IPS-NIHi7 (cell line): ENCODE results near the gene LHFPL3.

Experiments used
- DNase-seq: peaks from one replicate; pipeline ENCODE4 v3.0.0; 2012; ENCODE audit warnings: mixed read lengths; ENCODE audit errors: extremely low spot score

The LHFPL3 gene

GRCh38 chr7:104371216-104371979 lies 43.0 kb downstream of the LHFPL3 start:
- DNase-seq = no peak

GRCh38 chr7:104371980-104372357 lies 43.6 kb downstream of the LHFPL3 start:
- no peak for DNase-seq

- no peak for DNase-seq
These were observed 54.2 kb downstream of the LHFPL3 start for GRCh38 chr7:104382616-104383015.

GRCh38 chr7:104386943-104387342 lies 58.5 kb downstream of the LHFPL3 start:
- DNase-seq = no peak

- no peak for DNase-seq
These were observed 59.8 kb downstream of the LHFPL3 start for GRCh38 chr7:104388222-104388621.

- no peak for DNase-seq
These were observed 66.8 kb downstream of the LHFPL3 start for GRCh38 chr7:104395162-104395561.

GRCh38 chr7:104397442-104397841 lies 69.0 kb downstream of the LHFPL3 start:
- DNase-seq = peak; percentile 41

- no peak for DNase-seq
These were observed 80.0 kb downstream of the LHFPL3 start for GRCh38 chr7:104408371-104408770.

- no peak for DNase-seq
These were observed 82.3 kb downstream of the LHFPL3 start for GRCh38 chr7:104410742-104411141.

- no peak for DNase-seq
These were observed 84.5 kb downstream of the LHFPL3 start for GRCh38 chr7:104412911-104413310.

GRCh38 chr7:104414216-104414615 lies 85.8 kb downstream of the LHFPL3 start:
- no peak for DNase-seq

- no peak for DNase-seq
These were observed 87.3 kb downstream of the LHFPL3 start for GRCh38 chr7:104415700-104416099.

GRCh38 chr7:104416866-104417393 lies 88.5 kb downstream of the LHFPL3 start:
- no peak for DNase-seq

- DNase-seq = peak; percentile 42
These were observed 103.5 kb downstream of the LHFPL3 start for GRCh38 chr7:104431930-104432329.

- no peak for DNase-seq
These were observed 105.7 kb downstream of the LHFPL3 start for GRCh38 chr7:104434129-104434528.

- DNase-seq = no peak
These were observed 114.1 kb downstream of the LHFPL3 start for GRCh38 chr7:104442481-104442880.

- DNase-seq = no peak
These were observed 115.6 kb downstream of the LHFPL3 start for GRCh38 chr7:104444017-104444416.

- no peak for DNase-seq
These were observed 117.0 kb downstream of the LHFPL3 start for GRCh38 chr7:104445393-104445792.

GRCh38 chr7:104450861-104451260 lies 122.5 kb downstream of the LHFPL3 start:
- DNase-seq = no peak

- peak; percentile 20 for DNase-seq
These were observed 124.8 kb downstream of the LHFPL3 start for GRCh38 chr7:104453190-104453589.

- DNase-seq = no peak
These were observed 130.5 kb downstream of the LHFPL3 start for GRCh38 chr7:104458875-104459274.

GRCh38 chr7:104469166-104469820 lies 140.9 kb downstream of the LHFPL3 start:
- no peak for DNase-seq

GRCh38 chr7:104480529-104480928 lies 152.1 kb downstream of the LHFPL3 start:
- no peak for DNase-seq
